Right ventricle myocardium superior (tissue), 1 donor: ENCODE measurements around the gene NFKBIA. TPM values are rescaled to one million over a fixed set of nuclear protein-coding genes. Genes with fewer than 3 reads are reported as not detected.
"Not testable (repeated sequence)": the region's sequence is repeated elsewhere in the genome, so short reads cannot be mapped to it uniquely, and the experiment has no call there.

Source experiments
- ATAC-seq: fragments of 200-7000 bp; cut with Tn5 transposase; one replicate; pipeline ENCODE4 v1.9.1; 2020; ENCODE audit warnings: mild to moderate bottlenecking; ENCODE audit not compliant: poor library complexity
- DNase-seq: peaks from one replicate; pipeline ENCODE4 v3.0.0-alpha.2; 2020
- intact Hi-C: fragments of 100-400 bp; cut with DNase I; formaldehyde crosslinking; loops from one replicate; pipeline ENCODE4 v1.11.2; 2022
- total RNA-seq: library from RNA; stranded (reverse); fragmentation: NEBNext Ultra II Directional; extraction: Animal tissue kit (Norgen Biotek cat#: 25700); gene quantifications from one replicate; pipeline ENCODE4 v1.2.1, GENCODE V29; 2021
- donor health status: DM: no; HTN: yes; CAD: no; lungs with severe emphysema.

Gene NFKBIA
- total RNA-seq, 1 donor from 2014 or later = 73.3 TPM

- intact Hi-C loops = no loop called here
- DNase-seq (no peak), ATAC-seq (peak; percentile 14)
Measured at GRCh38 chr14:35398071-35398584, 6.4 kb downstream of the NFKBIA start.

- ATAC-seq, intact Hi-C loops, DNase-seq: not testable (repeated sequence)
Measured at GRCh38 chr14:35396610-35397009, 7.9 kb downstream of the NFKBIA start.

GRCh38 chr14:35395283-35395682 lies 9.3 kb downstream of the NFKBIA start:
- ATAC-seq (no peak), DNase-seq (no peak)
- intact Hi-C loops = no loop called here

DNA sequence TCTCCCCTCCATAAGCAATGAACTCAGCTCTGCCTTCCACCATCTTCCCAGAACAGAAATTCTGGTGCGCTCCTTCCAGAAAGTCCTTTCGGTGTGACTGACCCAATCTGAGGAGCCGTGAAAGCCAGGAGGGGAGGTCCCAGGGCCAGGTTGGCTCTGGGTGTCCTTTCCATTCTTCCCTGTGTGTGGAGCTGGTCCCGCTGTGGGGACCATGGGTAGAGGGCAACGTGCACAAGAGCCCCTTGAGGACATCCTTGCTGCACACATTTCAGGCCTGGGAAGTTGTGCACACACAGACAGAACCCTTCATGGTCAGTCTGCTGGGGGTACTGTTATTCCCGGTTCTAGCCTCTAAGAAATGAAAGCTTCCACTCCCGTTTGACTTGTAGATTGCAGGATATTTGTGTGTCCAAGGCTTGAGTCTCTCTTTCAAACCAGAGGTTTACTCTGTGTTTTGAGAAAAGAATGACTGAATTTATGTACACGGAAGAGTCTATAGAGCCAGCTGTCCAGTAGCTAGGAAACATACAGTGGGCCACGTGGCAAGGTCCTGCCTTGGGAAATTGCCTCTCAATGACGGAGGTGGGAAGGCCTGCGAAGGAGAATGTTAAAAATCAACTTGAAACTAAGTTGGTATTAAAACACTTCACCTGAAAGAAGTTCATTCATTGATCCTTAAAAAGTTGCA lies 10.1 kb downstream of the NFKBIA start:
- DNase-seq = peak; percentile 17
- no peak for ATAC-seq
- intact Hi-C loops = no loop called here

DNA sequence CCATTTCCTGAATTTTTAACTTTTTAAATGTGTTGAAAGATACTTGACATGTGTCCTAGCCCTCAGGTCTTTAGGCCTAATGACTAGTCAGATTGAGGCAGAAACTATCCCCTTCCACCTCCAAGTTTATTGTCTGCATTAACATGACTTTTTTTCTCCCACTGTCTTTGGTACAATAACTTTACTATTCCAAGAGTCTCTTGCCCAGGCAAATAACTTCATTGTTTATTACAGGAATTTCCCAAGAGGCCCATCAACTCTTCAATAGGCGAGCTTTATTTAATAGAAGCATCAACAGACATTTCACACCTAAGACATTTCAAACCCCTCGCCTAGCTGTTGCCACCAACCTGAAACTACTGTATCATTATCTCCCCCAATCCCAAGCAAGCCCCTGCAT lies 10.7 kb downstream of the NFKBIA start:
- intact Hi-C loops = no loop called here
- DNase-seq (no peak), ATAC-seq (no peak)

DNA sequence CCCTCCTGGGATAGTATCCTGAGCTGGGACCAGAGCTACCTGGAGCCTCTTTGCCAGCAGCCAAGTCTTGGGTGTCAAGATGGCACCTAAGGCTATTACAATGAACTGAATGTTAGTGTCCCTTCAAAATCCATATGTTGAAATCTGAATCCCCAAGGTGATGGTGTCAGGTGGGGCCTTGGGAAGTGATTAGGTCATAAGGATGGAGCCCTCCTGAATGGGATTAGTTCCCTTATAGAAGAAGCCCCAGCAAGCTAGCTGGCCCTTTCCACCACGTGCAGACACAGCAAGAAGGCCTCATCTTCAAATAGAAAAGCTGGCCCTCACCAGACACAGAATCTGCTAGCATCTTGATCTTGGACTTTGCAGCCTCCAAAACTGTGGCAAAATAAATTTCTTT lies 12.4 kb downstream of the NFKBIA start:
- intact Hi-C loops = no loop called here
- peak; percentile 13 for DNase-seq
- no peak for ATAC-seq

GRCh38 chr14:35391388-35391710 lies 13.2 kb downstream of the NFKBIA start:
- ATAC-seq (no peak), DNase-seq (no peak)

DNA sequence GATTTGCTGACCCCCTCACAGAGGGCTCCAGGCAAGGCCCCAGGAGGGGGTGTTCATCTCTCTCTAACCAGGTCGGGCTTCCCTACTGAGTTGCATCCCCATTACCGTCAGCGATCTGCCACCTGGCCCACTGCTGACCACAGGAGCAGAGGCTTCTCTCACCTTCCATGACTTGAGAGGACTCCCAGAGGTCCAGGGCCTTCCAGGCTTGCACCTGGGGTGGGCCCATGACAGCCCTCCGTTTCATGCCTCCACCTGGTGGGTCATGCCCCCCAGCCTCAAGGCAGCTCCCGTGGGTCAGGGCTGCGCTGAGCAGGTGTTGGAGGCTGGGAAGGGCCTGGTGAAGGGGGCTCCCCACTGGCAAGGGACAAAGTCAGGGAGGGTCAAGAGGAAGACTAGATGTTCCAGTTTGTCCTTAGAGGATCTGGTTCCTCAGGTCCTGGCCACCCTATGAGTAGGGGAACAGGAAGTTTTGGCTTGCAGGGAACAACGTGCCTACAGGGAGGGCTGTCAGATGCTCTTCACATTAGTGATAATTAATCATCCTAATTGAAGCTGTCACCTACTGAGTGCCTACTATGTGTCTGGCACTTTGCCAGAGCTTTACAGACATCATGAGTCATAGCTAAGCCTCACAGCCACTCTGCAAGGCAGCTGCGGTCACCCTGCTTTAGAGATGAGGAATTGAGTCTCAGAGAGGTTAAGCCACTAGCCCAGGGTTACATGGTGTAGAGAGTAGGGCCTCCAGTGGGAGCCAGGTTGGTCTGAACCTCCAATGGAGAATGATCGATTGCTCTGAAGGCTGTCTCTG lies 13.8 kb downstream of the NFKBIA start:
- DNase-seq = peak; percentile 34
- intact Hi-C loops = no loop called here
- no peak for ATAC-seq

More at GRCh38 chr14:35391388-35391710, 13.2 kb downstream of the NFKBIA start:
- intact Hi-C loops = no loop called here

GRCh38 chr14:35389315-35389667 lies 15.3 kb downstream of the NFKBIA start:
- DNase-seq (peak; percentile 14), ATAC-seq (no peak)
- intact Hi-C loops = loop anchor here (5.0 kb wide), 1 partner anchor 47 kb away; no protein-coding TSS in a partner anchor

DNA sequence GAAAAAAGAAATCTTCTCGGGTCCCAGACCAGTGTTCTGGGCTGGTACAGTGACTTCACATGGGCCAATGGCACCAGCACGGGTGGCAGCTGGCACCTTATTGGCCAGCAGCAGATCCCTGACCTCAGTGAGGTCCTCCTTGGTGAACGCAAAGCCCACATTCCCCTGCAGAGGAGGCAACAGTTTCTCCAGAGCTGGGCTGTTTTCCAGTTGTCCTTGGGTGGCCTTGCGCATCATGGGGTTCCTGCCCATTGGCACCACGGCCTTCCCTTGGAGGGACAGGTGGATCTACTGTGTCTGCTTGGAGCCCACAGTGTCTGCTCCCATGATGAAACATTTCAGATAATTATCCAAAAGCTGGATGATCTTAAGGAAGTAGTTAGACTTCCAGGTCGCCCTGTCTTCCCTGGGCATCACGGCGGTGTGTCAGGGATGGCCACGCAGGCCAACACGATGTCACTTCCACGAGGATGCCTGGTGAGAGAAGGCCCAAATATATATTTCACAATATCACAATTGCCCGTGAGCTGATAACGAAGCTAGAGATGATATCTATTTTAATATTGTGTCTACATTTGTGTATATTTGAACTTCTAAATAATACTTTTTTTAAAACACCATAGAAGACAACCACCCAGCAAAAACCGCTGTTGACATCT lies 15.8 kb downstream of the NFKBIA start:
- intact Hi-C loops = loop anchor here (5.0 kb wide), 1 partner anchor 46 kb away; no protein-coding TSS in a partner anchor
- DNase-seq = peak; percentile 18
- ATAC-seq = no peak

GRCh38 chr14:35387713-35388579 lies 16.6 kb downstream of the NFKBIA start:
- DNase-seq (peak; percentile 31), ATAC-seq (no peak)
- intact Hi-C loops = loop anchor here (5.0 kb wide), 1 partner anchor 46 kb away; no protein-coding TSS in a partner anchor

GRCh38 chr14:35387219-35387618 lies 17.3 kb downstream of the NFKBIA start:
- no peak for ATAC-seq
- intact Hi-C loops = loop anchor here (5.0 kb wide), 1 partner anchor 45 kb away; no protein-coding TSS in a partner anchor
- DNase-seq = peak; percentile 3

DNA sequence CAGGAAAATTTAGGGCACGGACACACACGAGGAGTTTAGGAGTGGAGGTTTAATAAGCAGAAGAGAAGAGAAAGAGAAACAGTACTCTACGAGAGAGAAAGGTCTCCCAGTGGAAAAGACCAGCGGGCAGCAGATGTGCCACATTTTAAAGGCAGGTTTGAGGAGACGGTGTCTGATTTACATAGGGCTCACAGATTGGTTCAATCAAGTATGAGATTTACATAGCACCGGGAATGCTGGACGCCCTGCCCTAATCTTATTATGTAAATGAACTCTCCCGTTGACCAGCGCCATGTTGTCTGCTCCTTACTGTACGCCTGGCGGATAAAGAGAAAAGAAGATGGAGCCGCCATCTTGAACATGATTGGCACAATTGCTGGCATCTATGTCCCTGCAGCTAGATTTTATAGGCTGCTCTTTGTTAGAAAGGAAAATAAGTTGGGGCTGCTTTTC lies 17.9 kb downstream of the NFKBIA start:
- DNase-seq (peak; percentile 56), ATAC-seq (peak; percentile 47)
- intact Hi-C loops = loop anchor here (5.0 kb wide), 1 partner anchor 44 kb away; no protein-coding TSS in a partner anchor

DNA sequence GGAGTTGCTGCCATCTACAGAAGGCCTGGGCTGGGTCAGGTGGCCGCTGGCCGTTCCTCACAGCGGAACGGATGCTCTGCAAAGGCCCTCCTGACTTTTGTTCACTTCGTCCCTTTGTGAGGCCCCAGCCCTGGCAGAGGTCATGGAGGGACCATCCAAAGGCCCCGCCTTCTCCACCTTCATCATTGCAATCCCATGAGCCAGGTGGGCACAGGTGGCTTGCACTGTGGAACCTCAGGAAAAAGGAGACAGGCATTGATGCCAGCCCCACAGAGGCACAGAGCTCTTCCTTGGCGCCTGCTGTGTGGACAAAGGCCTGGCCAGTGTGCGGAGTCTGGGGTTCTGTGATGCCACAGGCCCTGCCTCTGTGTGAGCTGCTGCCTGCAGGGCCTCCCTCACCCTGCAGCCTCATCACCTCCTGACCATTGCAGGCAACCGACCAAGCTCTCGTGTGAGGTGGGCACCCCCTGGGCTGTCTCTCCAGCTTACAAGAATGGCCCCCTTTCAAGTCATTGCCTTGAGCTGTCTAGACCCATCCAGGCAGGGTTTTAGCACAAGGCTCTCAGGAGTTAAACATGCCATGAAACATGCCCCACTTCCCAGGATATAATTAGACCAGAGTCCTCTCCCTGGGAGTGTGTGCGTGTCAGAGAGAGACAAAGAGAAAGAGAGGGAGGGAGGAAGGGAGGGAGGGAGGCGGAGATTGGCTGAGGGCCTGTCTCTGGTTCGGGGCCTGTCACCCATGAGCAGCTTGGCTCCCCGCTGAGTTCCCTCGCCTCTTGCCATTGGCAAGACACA lies 19.3 kb downstream of the NFKBIA start:
- ATAC-seq (peak; percentile 95), DNase-seq (peak; percentile 91)
- intact Hi-C loops = loop anchor here (5.0 kb wide), 1 partner anchor 43 kb away; no protein-coding TSS in a partner anchor

GRCh38 chr14:35384455-35385041 lies 20.0 kb downstream of the NFKBIA start:
- intact Hi-C loops = loop anchor here (5.0 kb wide), 1 partner anchor 42 kb away; no protein-coding TSS in a partner anchor
- DNase-seq (peak; percentile 79), ATAC-seq (peak; percentile 52)

DNA sequence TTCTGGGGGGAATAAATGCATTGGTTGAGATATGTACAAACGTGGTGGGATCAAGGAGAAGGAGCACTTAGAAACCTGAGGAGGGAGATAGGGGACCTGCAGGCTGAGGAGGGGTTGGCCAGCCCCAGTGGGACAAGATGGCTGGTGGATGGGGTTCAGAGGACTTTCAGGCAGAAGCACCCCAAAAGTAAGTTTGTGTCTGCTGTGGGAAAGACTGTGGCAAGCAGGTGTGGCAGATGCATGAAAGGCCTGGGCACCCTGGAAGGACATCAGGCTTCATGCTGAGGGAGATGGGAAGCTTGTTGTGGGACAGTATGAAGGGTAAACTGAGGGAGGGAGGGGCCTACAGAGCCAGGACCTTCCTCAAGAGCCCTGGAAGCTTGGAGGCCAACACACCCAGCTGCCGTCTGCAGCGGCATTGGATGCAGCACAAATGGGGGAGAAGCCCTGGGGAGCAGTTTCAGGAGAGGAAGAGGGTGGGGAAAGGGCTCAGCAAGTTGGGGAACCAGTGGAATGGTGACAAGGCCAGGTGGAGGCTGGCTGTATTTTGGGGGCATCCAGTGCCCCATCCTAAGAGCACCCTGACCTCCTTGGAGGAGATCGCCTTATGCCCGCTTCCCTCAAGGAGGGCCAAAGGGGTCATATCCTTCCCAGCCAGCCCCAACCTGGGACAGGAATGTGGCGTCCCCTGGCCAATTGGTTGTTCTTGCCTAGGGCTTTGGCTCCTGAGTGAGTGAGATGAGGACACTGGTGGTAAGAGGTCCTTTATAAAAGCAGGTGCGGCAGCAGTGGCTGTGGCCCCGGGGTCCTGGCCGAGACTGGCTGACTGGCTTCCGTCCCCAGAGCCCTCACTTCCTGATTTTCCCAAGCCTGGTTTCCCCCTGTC lies 20.7 kb downstream of the NFKBIA start:
- ATAC-seq (no peak), DNase-seq (peak; percentile 25)
- intact Hi-C loops = no loop called here
